Adipocyte (in vitro differentiated cells): Measurements from ENCODE around the gene RBBP4.

ENCODE experiments used
- DNase-seq: peaks from one replicate; pipeline ENCODE4 v3.0.0-alpha.2; 2015; ENCODE audit warnings: low read depth
- H3K27me3 ChIP-seq: replicated peaks from 2 replicates; pipeline ENCODE4 v1.7.0; 2013; ENCODE audit warnings: mild to moderate bottlenecking, low read length, moderate library complexity; ENCODE audit not compliant: control insufficient read depth, insufficient read depth
- H3K36me3 ChIP-seq: 2 replicates; pipeline ENCODE4 v1.7.0; 2013; ENCODE audit warnings: low read length, mild to moderate bottlenecking, moderate library complexity; ENCODE audit not compliant: control insufficient read depth, insufficient read depth, severe bottlenecking
- H3K4me1 ChIP-seq: 2 replicates; pipeline ENCODE4 v1.7.0; 2013; ENCODE audit warnings: mild to moderate bottlenecking, low read length, moderate library complexity; ENCODE audit not compliant: control insufficient read depth, insufficient read depth
- H3K4me3 ChIP-seq: 2 replicates; pipeline ENCODE4 v1.7.0; 2013; ENCODE audit warnings: mild to moderate bottlenecking, low read length, moderate library complexity
- H3K9ac ChIP-seq: 2 replicates; pipeline ENCODE4 v1.7.0; 2013; ENCODE audit warnings: mild to moderate bottlenecking, low read length, moderate library complexity
- H3K9me3 ChIP-seq: 2 replicates; pipeline ENCODE4 v1.7.0; 2013; ENCODE audit warnings: mild to moderate bottlenecking, low read length, moderate library complexity; ENCODE audit not compliant: control insufficient read depth

Gene RBBP4

GRCh38 chr1:32650752-32651460 is at the start of gene RBBP4:
TSS of gene RBBP4 (plus strand) at chr1:32651208. CDS start at chr1:32651307, 99 bp downstream.
- no peaks in the 10 kb centered on the region for H3K27me3 ChIP-seq
- peak; percentile 99 for DNase-seq
- no peaks in the 10 kb centered on the region for H3K9me3 ChIP-seq
- H3K4me3 ChIP-seq = peak within 1 kb of the TSS; percentile 87
- peaks cover 33% of the 10 kb centered on the region for H3K36me3 ChIP-seq
- peak within 1 kb of the TSS; percentile 92 for H3K9ac ChIP-seq
- H3K4me1 ChIP-seq = peaks cover 24% of the 10 kb centered on the region

- Histone ChIP-seq H3K9me3 (no peaks in the 10 kb centered on the region), H3K27me3 (no peaks in the 10 kb centered on the region), H3K4me1 (no peaks in the 10 kb centered on the region), H3K36me3 (peaks cover 10% of the 10 kb centered on the region), H3K4me3 (no peak overlapping the region), H3K9ac (no peak overlapping the region)
- DNase-seq = no peak
These were observed 45.1 kb upstream of the RBBP4 start for GRCh38 chr1:32605711-32606424.

GRCh38 chr1:32606565-32607371 is 44.2 kb upstream of the RBBP4 start:
- no peak overlapping the region for H3K9ac ChIP-seq
- no peaks in the 10 kb centered on the region for H3K27me3 ChIP-seq
- H3K4me1 ChIP-seq = no peaks in the 10 kb centered on the region
- H3K36me3 ChIP-seq = peaks cover 9% of the 10 kb centered on the region
- DNase-seq = no peak
- H3K4me3 ChIP-seq = no peak overlapping the region
- no peaks in the 10 kb centered on the region for H3K9me3 ChIP-seq

- H3K9me3 ChIP-seq = no peaks in the 10 kb centered on the region
- no peak overlapping the region for H3K9ac ChIP-seq
- H3K4me1 ChIP-seq = no peaks in the 10 kb centered on the region
- no peak for DNase-seq
- no peak overlapping the region for H3K4me3 ChIP-seq
- H3K27me3 ChIP-seq = no peaks in the 10 kb centered on the region
- H3K36me3 ChIP-seq = peaks cover 9% of the 10 kb centered on the region
These were observed 41.8 kb upstream of the RBBP4 start for GRCh38 chr1:32609180-32609579.

- no peak for DNase-seq
- Histone ChIP-seq H3K4me3 (peak overlapping the region; percentile 83), H3K27me3 (no peaks in the 10 kb centered on the region), H3K36me3 (no peaks in the 10 kb centered on the region), H3K4me1 (no peaks in the 10 kb centered on the region), H3K9me3 (no peaks in the 10 kb centered on the region), H3K9ac (peak overlapping the region; percentile 67)
These were observed 39.2 kb upstream of the RBBP4 start for GRCh38 chr1:32611859-32612188.

GRCh38 chr1:32612189-32612881 is 38.7 kb upstream of the RBBP4 start:
- Histone ChIP-seq H3K9ac (peak overlapping the region; percentile 67), H3K4me3 (peak overlapping the region; percentile 83), H3K27me3 (no peaks in the 10 kb centered on the region), H3K9me3 (no peaks in the 10 kb centered on the region), H3K4me1 (no peaks in the 10 kb centered on the region), H3K36me3 (no peaks in the 10 kb centered on the region)
- DNase-seq = peak; percentile 91

GRCh38 chr1:32613472-32613871 is 37.5 kb upstream of the RBBP4 start:
- H3K27me3 ChIP-seq = no peaks in the 10 kb centered on the region
- no peak overlapping the region for H3K9ac ChIP-seq
- no peaks in the 10 kb centered on the region for H3K36me3 ChIP-seq
- no peak for DNase-seq
- no peak overlapping the region for H3K4me3 ChIP-seq
- no peaks in the 10 kb centered on the region for H3K4me1 ChIP-seq
- H3K9me3 ChIP-seq = no peaks in the 10 kb centered on the region

GRCh38 chr1:32618673-32619221 is 32.3 kb upstream of the RBBP4 start:
- peaks cover 11% of the 10 kb centered on the region for H3K4me1 ChIP-seq
- H3K9me3 ChIP-seq = no peaks in the 10 kb centered on the region
- H3K4me3 ChIP-seq = no peak overlapping the region
- no peaks in the 10 kb centered on the region for H3K27me3 ChIP-seq
- DNase-seq = no peak
- no peaks in the 10 kb centered on the region for H3K36me3 ChIP-seq
- H3K9ac ChIP-seq = no peak overlapping the region

- Histone ChIP-seq H3K9ac (no peak overlapping the region), H3K4me1 (peaks cover 11% of the 10 kb centered on the region), H3K4me3 (no peak overlapping the region), H3K27me3 (no peaks in the 10 kb centered on the region), H3K9me3 (no peaks in the 10 kb centered on the region), H3K36me3 (peaks cover 4% of the 10 kb centered on the region)
- DNase-seq = peak; percentile 33
These were observed 31.1 kb upstream of the RBBP4 start for GRCh38 chr1:32619701-32620485.

GRCh38 chr1:32622205-32622604 is 28.8 kb upstream of the RBBP4 start:
- Histone ChIP-seq H3K4me3 (no peak overlapping the region), H3K27me3 (no peaks in the 10 kb centered on the region), H3K9me3 (no peaks in the 10 kb centered on the region), H3K36me3 (peaks cover 8% of the 10 kb centered on the region), H3K4me1 (peaks cover 11% of the 10 kb centered on the region), H3K9ac (no peak overlapping the region)
- no peak for DNase-seq
